Posterior vena cava (tissue), 2 donors: ENCODE data around the gene CCR6. TPM values are rescaled to one million over a fixed set of nuclear protein-coding genes. Genes with fewer than 3 reads are reported as not detected.

Source experiments
- DNase-seq: peaks from one replicate; pipeline ENCODE4 v3.0.0-alpha.2; 2020; ENCODE audit warnings: low spot score
- intact Hi-C, 2 donors: fragments of 100-400 bp; cut with DNase I; formaldehyde crosslinking; loops; one replicate each; pipeline versions ENCODE4 v1.14.1 to v1.14.2; 2022 to 2023
- total RNA-seq, 2 donors: library from RNA; stranded (reverse); fragmentation: NEBNext Ultra II Directional; extraction: Animal tissue kit (Norgen Biotek cat#: 25700); gene quantifications; one replicate each; pipeline ENCODE4 v1.2.1, GENCODE V29; 2021
- donor health status: DM: yes; HTN: yes; CAD: no.
- donor health status: DM: yes; HTN: yes; CAD: no.

Gene CCR6
- total RNA-seq, 2 donors from 2014 or later = not detected

DNA sequence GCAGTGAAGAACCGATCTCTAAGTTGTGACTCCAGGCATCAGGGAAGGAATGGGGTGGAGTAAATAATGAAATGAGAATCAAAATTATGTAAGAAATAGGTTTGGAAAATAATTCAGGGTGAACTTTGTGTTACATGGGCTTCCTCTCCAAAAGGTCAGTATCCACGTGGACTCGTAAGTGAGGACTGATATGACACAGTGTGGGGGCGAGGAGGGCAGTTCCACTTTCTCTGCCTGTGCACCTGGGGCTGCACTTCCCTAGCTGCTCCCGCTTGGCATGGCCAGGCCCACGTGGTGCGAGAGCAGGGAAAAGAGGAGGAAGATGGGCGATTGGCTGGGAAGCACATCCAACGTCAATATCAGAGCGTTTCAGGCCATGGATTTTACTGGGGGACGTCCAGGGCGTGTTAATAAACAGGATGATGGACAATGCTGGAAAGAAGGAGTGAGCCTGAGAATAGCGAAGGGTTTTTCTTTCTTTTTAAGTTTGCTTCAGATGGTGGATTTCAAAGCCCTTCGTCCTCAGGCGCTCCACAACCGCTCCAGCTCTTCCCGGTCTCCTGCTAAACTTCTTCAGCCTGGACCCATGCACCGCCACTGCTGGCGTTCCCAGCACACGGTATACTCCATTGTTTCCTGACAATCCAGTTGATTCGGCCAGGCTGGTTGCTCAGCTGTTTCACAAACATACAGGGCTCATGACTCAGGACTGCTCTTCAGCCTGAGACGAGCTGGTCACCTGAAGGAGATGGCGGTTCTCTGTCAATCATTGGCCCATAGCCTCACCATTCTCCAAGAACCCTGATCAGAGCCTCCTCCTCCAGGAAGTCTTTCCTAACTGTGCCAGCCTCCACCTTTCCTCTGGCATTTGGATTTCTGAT, 11.8 kb downstream of the CCR6 start:
- intact Hi-C loops = no loop called here
- no peak for DNase-seq

GRCh38 chr6:167136376-167136775, 13.5 kb downstream of the CCR6 start:
- intact Hi-C loops = no loop called here
- no peak for DNase-seq

DNA sequence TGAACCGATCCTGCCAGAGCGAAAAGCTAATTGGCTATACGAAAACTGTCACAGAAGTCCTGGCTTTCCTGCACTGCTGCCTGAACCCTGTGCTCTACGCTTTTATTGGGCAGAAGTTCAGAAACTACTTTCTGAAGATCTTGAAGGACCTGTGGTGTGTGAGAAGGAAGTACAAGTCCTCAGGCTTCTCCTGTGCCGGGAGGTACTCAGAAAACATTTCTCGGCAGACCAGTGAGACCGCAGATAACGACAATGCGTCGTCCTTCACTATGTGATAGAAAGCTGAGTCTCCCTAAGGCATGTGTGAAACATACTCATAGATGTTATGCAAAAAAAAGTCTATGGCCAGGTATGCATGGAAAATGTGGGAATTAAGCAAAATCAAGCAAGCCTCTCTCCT, 14.2 kb downstream of the CCR6 start:
- intact Hi-C loops = no loop called here
- no peak for DNase-seq

GRCh38 chr6:167137881-167138280, 15.0 kb downstream of the CCR6 start:
- DNase-seq = no peak
- intact Hi-C loops = no loop called here

- no peak for DNase-seq
- intact Hi-C loops = no loop called here
Observed at GRCh38 chr6:167139761-167140160, 16.9 kb downstream of the CCR6 start.

DNA sequence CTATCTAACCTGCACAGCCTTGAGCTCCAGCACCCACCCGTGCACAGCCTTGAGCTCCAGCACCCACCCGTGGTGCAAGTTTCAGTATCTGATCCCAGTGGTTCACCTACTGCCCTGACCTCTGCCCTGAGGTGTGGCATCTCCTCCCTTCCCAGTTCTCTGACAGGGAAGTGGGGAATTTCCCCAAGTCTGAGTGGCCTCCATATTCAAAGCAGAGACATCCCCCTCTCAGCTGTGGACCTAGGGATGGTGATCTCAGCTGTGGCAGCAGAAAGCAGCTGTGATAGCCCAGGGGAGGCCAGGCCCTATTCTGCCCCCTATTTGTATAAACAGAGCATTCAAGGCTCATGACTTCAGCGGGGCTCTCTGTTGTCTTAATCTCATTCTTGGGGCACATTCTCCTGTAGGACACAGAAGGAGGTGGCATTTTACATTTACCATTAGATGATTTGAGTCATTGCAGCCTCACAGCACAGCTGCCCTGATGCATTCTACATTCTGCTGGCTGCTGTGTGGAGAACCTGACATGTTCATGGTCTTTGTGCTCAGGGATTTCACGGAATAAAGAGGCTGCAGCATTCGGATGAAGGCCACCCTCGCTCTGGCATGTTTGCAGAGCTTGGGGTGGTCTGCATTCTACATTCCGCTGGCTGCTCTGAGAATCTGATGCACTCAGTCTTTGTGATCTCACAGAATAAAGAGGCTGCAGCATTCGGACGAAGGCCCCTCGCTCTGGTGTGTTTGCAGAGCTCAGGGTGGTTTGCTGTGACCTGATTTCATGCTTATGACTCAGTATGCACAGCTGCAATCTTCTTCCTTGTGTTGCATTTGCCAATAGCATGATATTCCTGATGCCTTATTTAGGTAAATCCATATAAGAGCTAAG, 17.9 kb downstream of the CCR6 start:
- intact Hi-C loops = no loop called here
- no peak for DNase-seq

- DNase-seq = no peak
- intact Hi-C loops = loop anchor here in 1 of 2 donors (1.0 kb wide), 1 partner anchor 16 kb away; no protein-coding TSS in a partner anchor
Observed at GRCh38 chr6:167141667-167142432, 19.0 kb downstream of the CCR6 start.

DNA sequence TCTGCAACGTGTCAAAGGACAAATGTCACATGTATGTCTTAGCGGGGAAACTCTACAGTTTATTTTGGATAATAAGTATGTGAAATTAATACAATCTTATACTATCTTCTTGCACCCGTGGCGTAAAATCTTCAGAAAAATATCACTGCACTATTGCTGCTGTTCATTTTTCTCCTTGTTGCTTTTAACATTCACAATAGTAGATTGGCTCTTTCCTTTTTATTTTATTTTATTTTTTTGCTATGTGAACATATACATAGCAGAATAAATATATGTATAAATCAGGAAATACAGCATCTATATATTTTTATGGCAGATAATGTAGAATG, 19.5 kb downstream of the CCR6 start:
- intact Hi-C loops = loop anchor here in 1 of 2 donors (1.0 kb wide), 1 partner anchor 16 kb away; no protein-coding TSS in a partner anchor
- DNase-seq = no peak

DNA sequence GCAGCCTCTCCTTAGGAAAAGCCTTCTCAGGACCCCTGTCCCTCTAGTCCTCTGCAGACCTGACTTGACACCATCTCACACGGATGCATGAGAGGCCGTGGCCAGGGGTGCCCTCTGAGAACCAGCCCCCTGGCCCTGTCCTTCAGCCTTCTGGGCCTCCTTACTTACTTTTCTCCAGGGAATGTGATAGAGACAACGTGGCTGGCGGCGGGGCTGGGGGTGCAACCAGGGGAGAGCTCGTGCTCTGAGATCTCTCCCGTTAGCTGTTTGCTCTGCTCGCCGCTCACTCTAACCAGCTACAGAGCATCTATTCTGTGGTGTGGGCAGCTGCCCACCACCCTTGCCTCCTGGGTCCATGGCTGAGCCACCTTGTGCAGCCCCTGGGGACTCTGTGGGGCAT, 20.1 kb downstream of the CCR6 start:
- no peak for DNase-seq
- intact Hi-C loops = no loop called here

DNA sequence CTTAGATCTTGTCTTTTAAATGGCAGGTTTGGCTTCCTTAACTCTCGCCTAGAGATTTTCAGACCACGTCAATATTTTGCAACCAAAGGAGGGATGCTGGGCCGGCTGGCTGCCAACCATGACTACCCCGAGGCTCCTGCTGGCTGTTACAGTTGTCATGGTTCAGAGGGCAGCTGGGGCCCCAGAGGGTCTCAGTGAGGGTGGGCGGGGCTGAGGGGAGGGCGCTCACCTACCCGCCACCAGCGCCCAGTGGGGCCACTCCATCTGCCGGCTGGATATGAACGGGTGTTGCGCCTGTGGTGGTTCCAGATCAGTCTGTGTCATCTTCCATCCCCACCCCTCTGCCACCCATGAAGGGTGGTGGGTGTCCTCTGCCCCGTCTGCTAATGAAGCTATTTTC, 22.6 kb downstream of the CCR6 start:
- intact Hi-C loops = no loop called here
- no peak for DNase-seq

DNA sequence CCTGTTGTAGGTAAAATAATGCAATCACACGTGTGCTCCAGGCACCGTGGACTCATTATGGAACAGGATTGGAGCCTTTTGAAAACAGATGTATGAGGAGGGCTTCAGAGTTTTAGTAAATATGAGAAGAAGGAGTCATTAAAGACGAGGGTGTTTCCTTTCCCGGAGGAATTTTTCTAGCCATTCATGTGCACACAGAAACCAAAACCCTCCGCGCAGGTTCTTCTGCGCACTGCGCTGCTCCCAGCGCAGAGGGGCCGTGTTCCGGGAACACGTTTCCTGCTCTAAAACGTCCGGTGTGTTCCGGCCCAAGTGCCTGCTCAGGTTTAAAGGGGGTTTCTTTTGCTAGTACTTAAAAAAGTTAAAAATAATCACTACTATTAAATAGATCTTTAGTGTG, 23.2 kb downstream of the CCR6 start:
- intact Hi-C loops = loop anchor here in 1 of 2 donors (1.0 kb wide), 1 partner anchor 16 kb away; no protein-coding TSS in a partner anchor
- DNase-seq = no peak

DNA sequence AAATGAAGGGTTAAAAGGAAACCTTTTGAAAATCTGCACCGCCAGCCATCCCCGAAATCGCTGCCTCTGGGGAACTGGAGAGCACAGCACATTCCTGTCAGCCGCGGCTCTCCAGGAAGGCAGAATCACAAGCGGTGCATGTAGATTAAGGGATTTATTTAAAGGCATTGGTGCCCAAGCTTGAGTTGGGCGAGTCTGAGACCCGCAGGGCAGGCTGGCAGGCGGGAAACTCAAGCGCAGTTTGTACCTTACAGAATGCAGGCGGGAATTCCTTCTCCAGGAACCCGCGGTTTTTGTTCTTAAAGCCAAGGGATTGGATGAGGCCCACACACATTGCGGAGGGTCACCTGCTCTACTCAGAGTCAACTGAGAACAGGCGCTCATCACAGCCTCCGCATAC, 24.1 kb downstream of the CCR6 start:
- intact Hi-C loops = loop anchor here in 1 of 2 donors (1.0 kb wide), 1 partner anchor 17 kb away; no protein-coding TSS in a partner anchor
- DNase-seq = no peak

- DNase-seq = no peak
- intact Hi-C loops = no loop called here
Observed at GRCh38 chr6:167148021-167148420, 25.1 kb downstream of the CCR6 start.

DNA sequence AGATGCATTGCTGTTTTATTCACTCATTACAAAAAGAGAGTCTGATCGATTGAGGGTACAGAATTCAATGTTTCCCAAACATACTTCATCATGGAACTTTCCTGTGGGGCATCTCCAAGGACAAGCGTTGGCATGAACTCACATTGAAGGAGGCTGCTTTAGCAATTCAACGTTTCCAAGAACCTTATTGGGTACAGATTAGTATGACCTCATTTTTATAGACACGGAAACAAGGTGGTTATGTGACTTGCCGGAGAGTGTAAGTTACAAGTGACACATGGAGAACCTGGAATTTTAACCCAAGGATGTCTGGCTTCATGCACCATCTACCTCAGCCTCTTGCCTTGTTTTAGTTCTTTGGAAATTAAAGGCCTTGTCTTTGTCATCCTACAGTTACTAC, 26.1 kb downstream of the CCR6 start:
- intact Hi-C loops = no loop called here
- no peak for DNase-seq

- DNase-seq = no peak
- intact Hi-C loops = no loop called here
Observed at GRCh38 chr6:167150941-167151549, 28.1 kb downstream of the CCR6 start.

DNA sequence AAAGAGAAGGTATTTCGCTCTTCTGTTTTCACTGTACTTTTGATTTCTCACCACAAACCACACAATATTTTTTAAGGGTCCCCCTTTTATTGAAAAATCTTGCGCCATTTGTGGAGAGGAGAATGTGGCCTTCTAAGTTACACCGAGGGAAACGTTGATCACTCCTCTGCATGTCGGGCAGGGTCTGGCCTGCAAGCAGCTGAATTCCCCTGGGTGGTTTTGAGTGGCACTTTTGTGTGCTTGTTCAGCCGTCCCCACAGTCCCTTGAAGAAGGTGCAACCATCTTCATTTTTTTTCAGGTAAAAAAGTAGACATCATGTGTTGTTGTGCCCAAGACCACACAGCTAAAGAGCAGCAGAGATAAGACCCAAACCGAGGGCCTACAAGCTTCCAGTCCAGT, 28.8 kb downstream of the CCR6 start:
- no peak for DNase-seq
- intact Hi-C loops = no loop called here

DNA sequence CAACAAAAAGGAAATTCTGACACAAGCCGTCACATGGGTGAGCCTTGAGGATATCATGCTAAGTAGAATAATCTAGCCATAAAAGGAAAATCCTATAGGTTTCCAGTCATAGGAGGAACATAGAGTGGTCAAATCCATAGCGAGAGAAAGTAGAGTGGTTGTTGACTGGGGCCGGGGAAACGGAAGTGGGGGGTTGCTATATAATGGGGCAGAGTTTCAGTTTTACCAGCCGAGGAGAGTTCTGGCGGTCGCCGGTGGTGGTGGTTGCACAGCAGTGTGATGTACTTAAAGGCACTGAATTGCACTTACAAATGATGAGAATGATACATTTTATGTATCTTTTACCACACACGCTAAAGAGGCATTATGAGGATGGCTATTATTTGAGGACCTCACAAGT, 30.0 kb downstream of the CCR6 start:
- DNase-seq = no peak
- intact Hi-C loops = no loop called here

GRCh38 chr6:167153521-167153959, 30.6 kb downstream of the CCR6 start:
- no peak for DNase-seq
- intact Hi-C loops = no loop called here

- intact Hi-C loops = no loop called here
- no peak for DNase-seq
Observed at GRCh38 chr6:167154291-167154690, 31.4 kb downstream of the CCR6 start.
